Measurements from ENCODE around the gene KDM3A.

KDM3A gene

DNA sequence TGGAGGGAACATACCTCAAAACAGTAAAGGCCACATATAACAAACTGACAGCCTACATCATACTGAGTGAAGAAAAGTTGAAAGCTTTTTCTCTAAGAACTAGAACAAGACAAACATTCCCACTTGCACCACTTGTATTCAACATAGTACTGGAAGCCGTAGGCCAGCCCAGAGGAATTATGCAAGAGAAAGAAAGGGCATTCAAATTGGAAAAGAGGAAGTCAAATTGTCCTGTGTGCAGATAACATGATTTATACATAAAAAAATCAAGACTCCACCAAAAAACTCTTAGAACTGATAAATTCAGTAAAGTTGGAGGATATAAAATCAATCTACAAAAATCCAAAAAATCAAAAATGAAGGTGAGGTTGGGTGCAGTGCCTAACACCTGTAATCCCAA is 8.0 kb upstream of the KDM3A start:
- no peak for DNase-seq

DNA sequence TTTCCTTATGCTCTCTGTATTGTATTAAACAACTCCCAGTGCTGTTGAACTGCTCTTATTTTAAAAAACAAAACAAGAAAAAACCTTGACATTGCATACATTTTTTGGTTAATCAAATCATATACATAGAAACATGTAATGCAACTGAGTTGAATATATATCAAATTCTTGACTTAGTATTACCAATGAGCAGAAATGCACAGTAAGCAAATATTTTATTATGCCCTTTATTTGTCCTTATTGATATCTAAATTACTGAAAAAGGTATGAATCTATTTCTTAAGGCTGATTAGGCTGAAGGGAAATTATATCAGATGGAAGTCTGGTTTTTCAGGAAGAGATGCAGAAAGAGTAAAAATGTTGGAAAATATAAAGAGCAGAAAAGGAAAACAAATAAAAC is 6.9 kb upstream of the KDM3A start:
- DNase-seq: no peak

DNA sequence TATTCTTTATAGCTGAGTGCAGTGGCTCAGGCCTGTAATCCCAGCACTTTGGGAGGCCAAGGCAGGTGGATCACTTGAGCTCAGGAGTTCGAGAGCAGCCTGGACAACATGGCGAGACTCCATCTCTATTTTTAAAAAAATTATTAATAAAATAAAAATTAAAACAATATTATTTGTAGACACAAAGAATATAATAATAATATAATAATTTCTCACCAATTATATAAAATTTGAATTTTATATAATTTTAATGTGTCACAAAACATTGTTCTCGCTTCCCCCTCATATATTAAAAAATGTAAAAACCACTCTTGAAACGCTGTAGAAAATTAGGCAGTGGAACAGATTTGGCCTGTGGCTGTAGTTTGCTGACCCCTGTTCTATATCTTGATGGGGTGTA is 5.6 kb upstream of the KDM3A start:
- DNase-seq: no peak

DNA sequence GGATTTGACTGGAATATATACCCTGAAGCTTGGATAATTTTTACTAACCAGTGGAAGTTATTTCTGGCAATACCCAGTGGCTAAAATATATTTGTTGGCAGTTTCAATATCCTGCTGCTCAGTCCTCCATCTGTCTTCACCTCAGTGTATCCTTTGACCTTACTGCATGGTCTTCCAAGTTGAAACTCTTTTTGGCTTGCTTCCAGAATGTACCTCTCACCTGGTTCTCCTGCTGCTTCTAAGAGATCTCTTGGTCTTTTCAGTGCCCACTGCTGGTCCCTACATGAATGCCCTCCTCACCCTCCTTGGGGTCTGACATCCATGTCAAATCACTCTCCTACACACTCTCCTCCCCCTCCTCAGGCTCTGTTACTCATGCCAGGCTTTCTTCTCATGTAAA is 4.8 kb upstream of the KDM3A start:
- no peak for DNase-seq

DNA sequence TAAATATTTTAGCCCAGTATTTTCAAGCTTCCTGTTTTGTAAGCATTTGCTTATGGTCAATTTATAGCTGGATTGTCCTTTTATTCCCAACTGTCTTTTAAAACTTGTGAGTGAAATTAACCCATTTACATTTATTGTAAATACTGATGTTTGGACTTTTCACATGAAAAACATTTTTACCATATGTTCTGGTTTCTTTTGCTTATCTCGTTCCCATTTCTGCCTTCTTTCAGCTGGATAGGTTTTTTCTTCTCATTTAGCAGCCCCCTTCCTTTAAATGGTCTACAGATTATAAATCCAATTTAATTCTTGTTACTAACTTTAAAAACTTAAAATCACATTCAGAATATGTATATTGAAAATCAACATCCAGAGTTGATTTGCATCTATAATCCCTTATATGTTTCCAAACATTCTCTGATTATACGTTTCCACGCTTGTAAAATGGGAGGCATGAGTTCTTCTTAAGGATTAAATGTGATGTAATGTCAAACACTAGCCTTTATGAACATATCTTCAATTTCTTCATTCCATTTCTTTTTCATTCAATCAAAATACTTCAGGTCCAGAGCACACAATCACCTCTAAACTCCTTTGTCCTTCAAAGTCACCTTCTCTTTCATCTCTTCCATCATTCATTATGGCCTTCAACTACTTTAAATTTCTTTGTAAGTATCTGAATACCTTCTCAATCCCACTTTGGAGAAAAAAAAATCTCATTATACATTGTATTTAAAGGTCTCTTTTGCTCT is 1.1 kb upstream of the KDM3A start:
- no peak for DNase-seq

DNA sequence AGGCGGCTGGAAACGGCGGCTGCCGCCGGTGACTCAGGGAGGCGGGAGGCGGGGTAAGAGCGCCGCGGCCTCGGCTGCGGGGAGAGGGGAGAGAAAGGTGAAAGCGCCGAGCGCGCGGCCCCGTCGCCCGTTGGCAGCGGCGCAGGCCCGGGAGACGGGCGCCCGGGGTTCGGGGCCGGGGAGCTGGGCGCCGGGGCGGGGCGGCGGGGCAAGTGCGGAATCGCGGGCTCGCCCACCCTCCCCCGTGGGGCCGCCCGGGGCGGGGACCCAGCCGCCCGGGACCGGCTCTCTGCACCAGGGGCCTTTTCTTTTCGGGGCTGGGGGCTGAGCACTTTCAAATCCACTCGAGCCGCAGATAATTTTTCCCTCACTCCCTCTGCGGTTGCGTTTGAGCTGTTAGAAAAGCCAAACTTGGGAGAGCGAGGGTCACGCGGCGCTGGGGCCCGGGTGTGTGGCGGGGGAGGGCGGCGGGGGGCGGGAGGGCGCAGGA is 266 bp downstream of the KDM3A start:
- DNase-seq: no peak

DNA sequence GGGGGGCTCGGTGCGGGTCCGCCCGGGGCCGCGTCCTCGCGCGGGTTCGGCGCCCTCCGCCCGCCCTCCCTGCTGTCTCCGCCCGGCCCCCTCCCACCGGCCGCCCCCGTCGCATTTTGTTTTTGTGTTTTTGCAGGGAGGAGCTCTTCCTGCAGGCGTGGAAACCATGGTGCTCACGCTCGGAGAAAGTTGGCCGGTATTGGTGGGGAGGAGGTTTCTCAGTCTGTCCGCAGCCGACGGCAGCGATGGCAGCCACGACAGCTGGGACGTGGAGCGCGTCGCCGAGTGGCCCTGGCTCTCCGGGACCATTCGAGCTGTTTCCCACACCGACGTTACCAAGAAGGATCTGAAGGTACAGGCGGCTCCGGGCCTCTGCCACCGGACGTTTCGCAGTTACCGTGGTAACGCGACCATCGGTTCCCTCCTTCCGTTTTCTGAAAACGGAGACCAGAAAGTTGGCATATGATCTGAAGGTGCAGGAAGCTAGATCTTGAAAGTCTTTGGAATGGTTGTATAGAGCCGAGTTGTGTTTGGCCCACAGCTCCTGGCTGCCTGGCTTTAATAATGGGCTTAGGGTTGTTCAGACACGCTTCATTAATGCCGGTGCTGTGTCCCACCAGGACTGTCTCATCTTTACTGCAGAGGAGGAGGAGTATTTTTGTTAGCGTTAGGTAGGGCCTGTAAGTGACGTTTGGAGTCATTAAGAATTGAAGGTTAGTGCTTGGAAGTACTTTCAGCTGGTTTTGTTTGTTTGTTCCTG is 891 bp downstream of the KDM3A start:
- DNase-seq: peak; percentile 47

DNA sequence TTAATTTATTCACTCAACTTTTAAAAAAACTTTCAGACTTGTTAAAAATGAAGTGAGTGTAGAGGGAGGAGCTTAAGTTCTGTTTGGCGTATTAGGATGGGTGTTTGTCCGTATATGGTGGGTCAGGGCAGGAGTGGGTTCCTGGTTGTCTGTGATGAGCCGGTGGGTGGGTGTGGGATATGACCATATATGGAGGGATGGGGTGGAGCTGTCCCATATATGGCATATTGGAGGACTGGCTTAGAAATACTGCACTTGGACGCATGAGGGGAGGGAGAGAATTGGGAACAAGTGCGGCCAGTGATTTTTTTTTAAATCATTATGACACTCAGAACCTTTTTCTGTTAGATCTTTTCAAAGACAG is 1.5 kb downstream of the KDM3A start:
- DNase-seq: peak; percentile 50

DNA sequence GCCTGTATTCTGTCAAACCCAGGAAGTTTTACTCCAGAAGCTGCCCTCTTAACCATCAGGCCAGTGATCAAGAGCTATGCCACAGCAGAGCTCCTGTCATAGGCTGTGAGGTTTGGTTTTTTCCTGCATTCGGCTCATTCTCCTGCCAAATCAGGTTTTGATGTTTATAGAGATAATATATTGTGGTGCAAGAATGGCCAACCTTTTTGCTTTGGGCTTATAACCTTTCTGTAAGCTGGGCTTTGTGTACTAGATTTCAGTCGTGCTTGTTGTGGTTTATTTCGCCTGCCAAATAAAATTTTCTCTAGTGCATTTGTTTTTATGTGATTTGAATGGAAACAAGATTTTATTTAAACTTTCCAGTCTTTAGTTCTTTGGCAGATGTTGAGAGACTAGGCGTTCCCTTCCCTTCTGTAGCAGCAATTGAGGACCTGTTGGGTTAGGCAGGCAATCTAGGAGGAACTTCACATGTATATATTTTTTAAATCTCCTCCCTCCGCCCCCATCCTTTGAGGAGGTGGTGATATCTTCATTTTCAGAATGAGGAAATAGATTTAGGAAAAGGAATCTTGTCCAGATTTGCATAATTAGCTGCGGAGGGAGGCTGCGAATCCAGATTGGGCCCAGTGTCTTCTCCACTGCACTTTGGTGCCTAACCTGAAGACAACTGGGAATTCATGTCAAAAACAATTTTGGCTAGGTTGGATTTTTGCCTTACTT is 2.6 kb downstream of the KDM3A start:
- DNase-seq: no peak

DNA sequence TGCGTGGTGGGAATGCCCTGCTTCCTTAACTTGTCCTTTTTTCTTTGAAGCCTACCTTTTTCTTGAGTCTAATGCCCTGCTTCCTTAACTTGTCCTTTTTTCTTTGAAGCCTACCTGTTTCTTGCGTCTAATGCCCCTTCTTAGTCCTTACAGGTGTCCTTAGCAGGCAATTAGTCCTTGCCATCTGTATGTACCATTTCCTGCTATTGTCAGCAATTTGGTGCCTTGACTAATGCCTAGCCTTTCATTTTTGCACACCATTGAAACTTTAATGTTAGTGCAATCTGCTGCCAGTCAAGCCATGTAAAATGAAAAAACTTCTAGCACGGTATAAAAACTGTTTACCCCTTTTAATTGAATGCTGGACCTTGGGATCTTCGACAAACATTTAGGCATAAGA is 4.3 kb downstream of the KDM3A start:
- no peak for DNase-seq

DNA sequence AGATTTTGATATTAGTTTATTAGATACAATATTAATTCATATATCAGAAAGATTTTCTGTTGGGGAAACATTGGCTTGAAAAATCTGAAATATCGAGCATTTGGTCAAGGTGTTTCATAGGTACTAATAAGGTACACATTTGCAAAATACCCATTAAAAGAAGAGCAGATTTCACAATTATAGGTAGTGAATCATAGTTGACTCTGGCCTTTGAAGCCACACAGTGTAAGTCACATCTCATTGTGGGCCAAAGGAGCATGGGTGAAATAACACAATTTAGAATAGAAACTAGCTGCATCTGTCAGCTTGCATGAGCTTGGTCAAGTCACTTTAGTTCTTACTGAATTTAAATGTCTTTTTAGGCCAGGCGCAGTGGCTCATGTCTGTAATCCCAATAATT is 4.9 kb downstream of the KDM3A start:
- no peak for DNase-seq

DNA sequence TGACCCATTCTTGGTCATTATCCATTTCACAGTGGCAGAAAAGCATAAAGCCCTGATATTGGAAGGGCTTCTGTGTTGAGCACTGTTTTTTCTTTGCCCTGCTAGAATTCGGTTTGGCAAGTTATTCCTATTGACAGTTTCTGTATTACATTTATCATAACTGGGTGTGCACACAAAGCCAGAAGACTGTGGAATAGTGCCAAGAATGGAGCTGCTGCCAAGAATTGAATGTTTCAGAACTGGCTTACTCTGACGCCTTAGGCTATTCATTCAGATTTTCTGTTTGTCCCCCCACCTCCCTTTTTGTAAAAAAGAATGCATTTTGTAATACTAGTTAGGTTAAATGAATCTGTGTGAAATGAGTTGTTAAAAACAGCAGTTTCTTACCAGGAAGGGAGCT is 12.7 kb downstream of the KDM3A start:
- DNase-seq: no peak

DNA sequence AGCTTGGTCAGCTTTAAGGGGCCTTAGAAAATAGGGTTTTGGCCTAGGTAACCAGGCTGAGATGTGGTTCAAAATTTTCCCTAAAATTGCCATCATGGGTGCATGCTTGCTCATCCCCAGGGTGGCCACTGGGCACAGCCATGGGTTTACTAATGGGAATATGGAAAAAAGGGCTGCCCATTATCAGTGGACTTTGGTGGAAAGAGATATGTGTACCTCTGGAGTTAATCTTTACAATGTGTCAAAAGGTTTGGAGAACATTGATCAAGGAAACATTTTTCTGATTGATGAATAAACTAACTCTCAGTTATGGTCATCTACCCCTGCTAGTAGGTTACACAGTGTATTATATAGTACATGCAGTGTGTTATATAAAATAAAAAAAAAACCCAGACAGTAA is 13.1 kb downstream of the KDM3A start:
- no peak for DNase-seq

DNA sequence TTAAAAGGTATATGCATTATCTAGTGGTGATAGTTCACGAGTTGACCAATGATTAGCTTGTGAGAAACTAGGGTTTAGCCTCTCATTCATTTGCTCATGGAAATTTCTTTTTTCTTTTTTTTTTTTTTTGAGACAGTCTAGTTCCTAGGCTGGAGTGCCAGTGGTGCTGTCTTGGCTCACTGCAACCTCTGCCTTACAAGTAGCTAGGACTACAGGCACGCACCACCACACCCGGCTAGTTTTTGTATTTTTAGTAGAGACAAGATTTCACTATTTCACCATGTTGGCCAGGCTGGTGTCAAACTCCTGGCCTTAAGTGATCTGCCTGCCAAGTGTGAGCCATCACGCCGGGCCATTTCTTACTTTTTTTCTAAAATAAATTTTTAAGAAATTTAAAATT is 14.0 kb downstream of the KDM3A start:
- no peak for DNase-seq

DNA sequence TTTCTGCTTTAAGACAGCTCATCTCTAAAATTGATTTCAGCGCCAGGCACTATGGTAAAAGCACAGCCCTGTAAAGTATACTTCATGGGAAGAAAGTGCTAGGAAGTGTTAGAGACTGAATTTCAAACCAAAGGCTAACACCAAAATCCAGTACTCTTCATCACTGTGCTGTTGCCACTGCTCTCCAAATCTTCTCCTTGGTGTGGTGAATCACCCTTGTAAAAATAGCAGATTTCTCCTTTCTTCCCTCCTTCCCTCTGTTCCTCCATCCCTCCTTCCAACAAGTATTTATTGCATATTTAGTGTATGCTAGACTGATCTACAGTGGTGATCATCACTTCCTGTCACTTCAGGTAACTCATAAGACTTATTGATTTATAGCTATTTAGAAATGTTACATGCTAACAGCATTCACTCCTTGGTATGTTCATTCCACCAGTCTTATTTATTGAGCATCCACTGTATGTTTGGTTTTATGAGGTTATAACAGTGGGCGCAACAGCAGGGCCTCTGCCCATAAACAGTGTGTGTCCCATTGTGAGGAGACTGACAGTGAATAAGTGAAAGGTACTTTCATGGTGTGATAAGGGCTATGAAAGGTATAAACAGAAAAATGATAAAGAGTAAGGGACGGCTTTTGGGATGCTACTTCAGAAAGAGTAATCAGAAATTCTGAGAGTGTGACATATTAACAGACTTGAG is 20.0 kb downstream of the KDM3A start:
- DNase-seq: no peak

DNA sequence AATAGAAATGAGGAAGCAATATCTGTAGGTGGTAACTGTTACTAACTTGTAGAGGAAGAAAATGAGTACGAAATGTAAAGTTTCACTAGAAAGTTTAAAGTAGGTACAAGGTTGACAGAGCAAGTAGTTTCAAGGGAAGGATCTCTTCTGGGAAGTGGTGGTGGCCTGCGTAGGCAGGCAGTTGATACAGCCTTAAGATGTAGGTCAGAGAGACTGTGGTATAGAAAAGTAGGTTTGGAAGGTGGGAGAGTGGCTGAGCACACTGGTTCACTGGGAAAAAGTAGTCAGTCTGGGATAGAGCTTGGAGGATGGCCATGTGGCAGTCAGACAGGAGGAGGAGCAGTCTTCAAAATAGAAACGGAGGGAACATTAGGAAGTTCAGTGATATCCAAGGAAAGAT is 23.5 kb downstream of the KDM3A start:
- DNase-seq: no peak

DNA sequence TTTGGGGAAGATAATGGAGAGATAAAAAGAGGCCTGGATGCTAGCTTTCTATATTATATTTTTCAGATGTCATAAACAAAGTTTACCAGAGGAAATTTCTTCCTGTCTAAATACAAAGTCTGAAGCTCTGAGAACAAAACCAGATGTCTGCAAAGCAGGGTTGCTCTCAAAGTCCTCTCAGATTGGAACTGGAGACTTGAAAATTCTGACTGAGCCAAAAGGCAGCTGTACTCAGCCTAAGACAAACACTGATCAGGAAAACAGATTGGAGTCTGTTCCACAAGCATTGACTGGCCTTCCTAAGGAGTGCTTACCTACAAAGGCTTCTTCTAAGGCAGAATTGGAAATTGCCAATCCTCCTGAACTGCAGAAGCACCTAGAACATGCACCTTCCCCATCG is 25.1 kb downstream of the KDM3A start:
- DNase-seq: no peak

DNA sequence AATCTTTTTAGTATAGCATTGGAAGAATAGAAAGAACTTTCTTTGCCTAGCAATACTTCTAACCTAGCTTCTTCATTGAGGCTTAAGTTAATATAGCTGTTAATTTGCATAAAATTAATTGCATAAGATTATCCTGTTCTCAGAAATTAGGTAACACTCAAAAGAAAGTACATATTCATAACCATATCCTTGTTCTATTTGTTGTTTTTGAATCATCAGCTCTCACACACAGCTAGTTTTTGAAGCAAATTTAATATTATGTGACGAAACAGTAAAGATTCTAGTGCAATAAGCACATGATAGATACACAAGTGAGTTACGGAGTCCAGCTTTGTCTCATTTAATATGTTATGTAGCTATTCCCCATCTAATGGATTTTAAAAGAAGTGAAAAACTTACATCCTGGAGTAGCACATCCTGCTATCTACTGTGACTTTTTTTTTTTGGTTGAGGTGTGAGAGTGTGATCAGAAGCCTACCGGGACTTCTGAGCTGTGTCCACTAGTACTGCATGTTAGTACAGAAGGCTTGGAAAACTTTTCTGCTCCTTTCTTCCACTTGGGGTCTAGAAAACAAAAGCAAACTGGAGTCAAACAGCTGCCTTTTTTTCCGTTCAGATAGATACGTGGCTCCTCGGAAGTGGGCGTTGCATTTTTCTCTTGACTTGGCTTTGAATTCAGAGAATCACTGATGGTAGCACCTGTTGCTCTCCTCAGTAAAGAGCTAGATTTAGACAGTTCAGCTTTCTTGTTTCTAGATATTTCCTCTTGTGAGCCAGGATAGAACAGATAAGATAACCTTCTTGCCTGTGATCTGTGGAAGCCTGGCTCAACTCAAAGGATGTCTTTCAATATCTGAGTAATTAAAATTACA is 27.2 kb downstream of the KDM3A start:
- DNase-seq: no peak

DNA sequence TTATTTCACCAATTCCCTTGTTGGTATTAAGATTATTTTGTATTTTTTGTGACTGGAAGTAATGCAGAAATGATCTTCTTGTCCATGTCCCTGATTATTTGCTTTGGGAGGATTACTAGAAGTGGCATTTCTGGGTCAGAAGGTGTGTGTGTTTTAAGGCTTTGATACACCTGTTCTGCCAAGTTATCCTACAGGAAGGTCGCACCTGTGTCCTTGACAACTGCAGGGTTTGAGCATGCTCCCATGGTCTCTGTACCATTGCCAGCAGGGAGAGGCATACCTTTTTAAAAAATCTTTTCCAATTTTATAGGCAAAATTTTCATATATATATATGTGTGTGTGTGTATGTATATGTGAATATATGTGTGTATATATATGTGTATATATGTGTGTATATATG is 29.7 kb downstream of the KDM3A start:
- no peak for DNase-seq

DNA sequence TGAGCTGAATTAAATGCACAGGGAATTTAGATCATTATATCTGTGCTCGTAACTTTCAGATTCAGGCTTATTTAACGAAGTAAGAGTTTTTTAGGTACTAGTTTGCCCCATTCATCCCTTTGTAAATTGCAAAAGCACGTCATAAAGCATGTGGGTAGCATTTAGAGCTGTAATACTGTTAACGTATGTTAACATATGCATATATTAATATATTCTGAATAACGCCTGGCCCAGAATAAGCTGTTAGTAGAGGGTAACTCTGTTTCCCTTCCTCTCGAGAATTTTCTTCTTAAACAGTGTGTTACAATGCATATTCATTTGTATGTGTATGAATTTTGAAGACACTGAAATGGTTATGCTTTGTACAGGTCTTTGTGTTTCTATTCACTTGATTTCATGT is 30.5 kb downstream of the KDM3A start:
- DNase-seq: no peak

DNA sequence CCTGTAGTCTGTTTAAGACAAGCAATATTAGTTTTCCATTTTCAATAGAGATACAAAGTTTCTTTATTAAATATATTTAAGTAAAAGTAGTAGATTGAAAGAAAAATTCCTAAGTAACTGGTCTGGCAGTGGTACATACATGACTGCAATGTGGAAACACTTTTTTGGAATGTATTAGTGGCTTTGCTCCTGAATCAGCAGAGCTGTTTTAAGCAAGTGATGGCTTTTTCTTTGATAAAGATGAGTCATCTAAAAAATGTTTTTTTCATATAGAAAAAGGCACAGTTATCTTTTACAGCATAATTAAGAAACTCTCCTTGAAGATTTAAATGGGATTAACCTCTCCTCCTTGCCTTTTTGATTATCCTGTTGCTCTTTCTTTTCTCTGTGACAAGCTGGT is 34.9 kb downstream of the KDM3A start:
- DNase-seq: no peak

DNA sequence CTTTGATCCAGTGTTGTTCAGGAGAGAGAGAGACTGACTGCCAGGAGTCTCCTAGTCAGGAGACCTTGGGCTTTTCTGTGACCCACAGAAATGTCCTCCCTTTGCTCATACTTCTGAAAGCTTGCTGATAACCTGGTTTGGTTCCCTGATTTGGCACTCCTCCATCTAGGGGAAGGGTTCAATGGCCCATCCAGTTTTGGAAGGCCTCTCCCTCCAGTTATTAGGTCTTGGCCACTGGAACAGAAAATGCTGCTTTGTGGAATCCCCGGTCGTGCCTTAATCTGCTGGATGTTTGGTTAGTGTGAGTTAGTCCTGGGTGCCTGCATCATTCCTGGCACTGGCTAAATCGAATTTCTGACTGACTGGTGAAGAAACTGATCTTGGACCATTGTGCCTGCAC is 35.7 kb downstream of the KDM3A start:
- no peak for DNase-seq
